H9 (cell line): ENCODE measurements around the gene SLC14A1. TPM values are rescaled to one million over a fixed set of nuclear protein-coding genes. Genes with fewer than 3 reads are reported as not detected.

ENCODE experiments used
- DNase-seq: peaks from one replicate; pipeline ENCODE4 v3.0.0-alpha.2; 2017
- H2AFZ ChIP-seq: one replicate; pipeline ENCODE4 v1.6.1; 2013; ENCODE audit warnings: mild to moderate bottlenecking, low read length, control low read depth, moderate library complexity
- H2AK5ac ChIP-seq: 2 replicates; pipeline ENCODE4 v1.6.1; 2013; ENCODE audit warnings: low read length, control low read depth, mixed read lengths; ENCODE audit not compliant: insufficient read length
- H2BK120ac ChIP-seq: one replicate; pipeline ENCODE4 v1.6.1; 2013; ENCODE audit warnings: low read depth, mild to moderate bottlenecking, low read length, control low read depth, inconsistent platforms; ENCODE audit not compliant: poor library complexity, severe bottlenecking
- H2BK12ac ChIP-seq: 2 replicates; pipeline ENCODE4 v1.6.1; 2013; ENCODE audit warnings: low read length, control low read depth, mixed read lengths, low read depth; ENCODE audit not compliant: insufficient read length
- H2BK15ac ChIP-seq: 2 replicates; pipeline ENCODE4 v1.6.1; 2013; ENCODE audit warnings: low read depth, low read length, control low read depth
- H2BK20ac ChIP-seq: one replicate; pipeline ENCODE4 v1.6.1; 2013; ENCODE audit warnings: low read depth, mild to moderate bottlenecking, low read length, control low read depth, inconsistent platforms; ENCODE audit not compliant: poor library complexity, severe bottlenecking
- H2BK5ac ChIP-seq: 2 replicates; pipeline ENCODE4 v1.6.1; 2013; ENCODE audit warnings: low read length, control low read depth, mixed read lengths; ENCODE audit not compliant: insufficient read length
- H3K14ac ChIP-seq: 2 replicates; pipeline ENCODE4 v1.6.1; 2013; ENCODE audit warnings: low read length, control low read depth; ENCODE audit not compliant: insufficient read depth
- H3K18ac ChIP-seq: 2 replicates; pipeline ENCODE4 v1.6.1; 2013; ENCODE audit warnings: low read depth, mild to moderate bottlenecking, mixed read lengths, low read length, control low read depth; ENCODE audit not compliant: insufficient read length
- H3K23ac ChIP-seq: 2 replicates; pipeline ENCODE4 v1.6.1; 2013; ENCODE audit warnings: low read length, control low read depth, mixed read lengths, low read depth; ENCODE audit not compliant: insufficient read length
- H3K23me2 ChIP-seq: 2 replicates; pipeline ENCODE4 v1.6.1; 2013; ENCODE audit warnings: low read depth, mild to moderate bottlenecking, mixed read lengths, low read length, control low read depth; ENCODE audit not compliant: insufficient read length, poor library complexity, severe bottlenecking
- H3K27ac ChIP-seq: 2 replicates; pipeline ENCODE4 v1.5.1; 2013; ENCODE audit warnings: low read length, control low read depth, mixed read lengths, low read depth; ENCODE audit not compliant: insufficient read length
- H3K27me3 ChIP-seq: 2 replicates; pipeline ENCODE4 v1.6.1; 2013; ENCODE audit warnings: low read length, control low read depth, inconsistent platforms; ENCODE audit not compliant: insufficient read depth
- H3K4ac ChIP-seq: 2 replicates; pipeline ENCODE4 v1.6.1; 2013; ENCODE audit warnings: low read depth, mild to moderate bottlenecking, control low read depth, inconsistent platforms, low read length, moderate library complexity
- H3K4me1 ChIP-seq: 2 replicates; pipeline ENCODE4 v1.6.1; 2013; ENCODE audit warnings: low read length, control low read depth, inconsistent platforms; ENCODE audit not compliant: insufficient read depth
- H3K4me2 ChIP-seq: 2 replicates; pipeline ENCODE4 v1.6.1; 2013; ENCODE audit warnings: low read length, control low read depth, mixed read lengths; ENCODE audit not compliant: insufficient read length, insufficient read depth
- H3K56ac ChIP-seq: 2 replicates; pipeline ENCODE4 v1.6.1; 2013; ENCODE audit warnings: low read depth, mild to moderate bottlenecking, mixed read lengths, low read length, control low read depth; ENCODE audit not compliant: insufficient read length
- H3K79me1 ChIP-seq: 2 replicates; pipeline ENCODE4 v1.6.1; 2013; ENCODE audit warnings: low read depth, mild to moderate bottlenecking, moderate library complexity, low read length, control low read depth, inconsistent platforms; ENCODE audit not compliant: insufficient read depth, poor library complexity, severe bottlenecking
- H3K79me2 ChIP-seq: 2 replicates; pipeline ENCODE4 v1.6.1; 2013; ENCODE audit warnings: low read length, control low read depth, inconsistent platforms; ENCODE audit not compliant: insufficient read depth
- H3K9ac ChIP-seq: 2 replicates; pipeline ENCODE4 v1.6.1; 2013; ENCODE audit warnings: low read length, control low read depth, mixed read lengths; ENCODE audit not compliant: insufficient read length; ENCODE audit errors: extremely low read depth
- H3K9me3 ChIP-seq: one replicate; pipeline ENCODE4 v1.6.1; 2013; ENCODE audit warnings: low read depth, low read length, inconsistent platforms; ENCODE audit not compliant: control insufficient read depth
- H3T11ph ChIP-seq: one replicate; pipeline ENCODE4 v1.6.1; 2013; ENCODE audit warnings: mild to moderate bottlenecking, low read length, control low read depth, inconsistent platforms
- H4K20me1 ChIP-seq: one replicate; pipeline ENCODE4 v1.6.1; 2013; ENCODE audit not compliant: control insufficient read depth, insufficient read length, insufficient read depth
- H4K5ac ChIP-seq: 2 replicates; pipeline ENCODE4 v1.6.1; 2013; ENCODE audit warnings: low read depth, mild to moderate bottlenecking, mixed read lengths, low read length, control low read depth; ENCODE audit not compliant: insufficient read length
- H4K8ac ChIP-seq: replicated peaks from 2 replicates; pipeline ENCODE4 v1.6.1; 2013; ENCODE audit warnings: low read length, control low read depth, mixed read lengths, low read depth; ENCODE audit not compliant: insufficient read length
- H4K91ac ChIP-seq: 2 replicates; pipeline ENCODE4 v1.6.1; 2013; ENCODE audit warnings: low read depth, mild to moderate bottlenecking, moderate library complexity, mixed read lengths, low read length, control low read depth; ENCODE audit not compliant: insufficient read length
- H3K27ac Mint-ChIP-seq, 3 experiments: 2 replicates in 2 of 3; 3 replicates in 1 of 3; pipeline ENCODE4 v1.8.0; 2020 to 2021; ENCODE audit warnings: mixed read lengths in 3 of 3, mild to moderate bottlenecking in 1 of 3, moderate library complexity in 1 of 3
- H3K27me3 Mint-ChIP-seq: 2 replicates; pipeline ENCODE4 v1.8.0; 2021; ENCODE audit warnings: low read depth, mild to moderate bottlenecking, moderate library complexity, mixed read lengths
- H3K36me3 Mint-ChIP-seq, 3 experiments: 2 replicates in 2 of 3; 3 replicates in 1 of 3; pipeline ENCODE4 v1.8.0; 2020 to 2021; ENCODE audit warnings: low read depth in 3 of 3, mixed read lengths in 3 of 3; ENCODE audit not compliant: insufficient read depth in 1 of 3
- H3K4me1 Mint-ChIP-seq, 2 experiments: 2 replicates each; pipeline ENCODE4 v1.8.0; 2020; ENCODE audit warnings: mixed read lengths in 2 of 2
- H3K4me3 Mint-ChIP-seq, 2 experiments: 2 replicates in 1 of 2; 3 replicates in 1 of 2; pipeline ENCODE4 v1.8.0; 2020 to 2021; ENCODE audit warnings: mild to moderate bottlenecking in 2 of 2, mixed read lengths in 2 of 2, moderate library complexity in 1 of 2
- H3K9me3 Mint-ChIP-seq, 2 experiments: 2 replicates in 1 of 2; 3 replicates in 1 of 2; pipeline ENCODE4 v1.8.0; 2020; ENCODE audit warnings: mild to moderate bottlenecking in 2 of 2, mixed read lengths in 2 of 2, moderate library complexity in 1 of 2
- WGBS: extraction: QIAGEN DNeasy Blood & Tissue Kit; methylation state at CpG from one replicate; pipeline ENCODE4 v1.1.7; 2013; ENCODE audit warnings: missing lambda C conversion rate, low lambda C conversion rate, mixed read lengths; ENCODE audit not compliant: insufficient read length; ENCODE audit errors: extremely low coverage; 5-methylcytosine and 5-hydroxymethylcytosine counted together
- total RNA-seq: library from RNA; stranded (reverse); gene quantifications from 2 replicates; pipeline ENCODE4 v1.2.1, GENCODE V29; 2021
- TF ChIP-seq, protein P1 (sequence below): fragments of 200-600 bp; sonication (generic); conservative IDR thresholded peaks from 3 replicates; pipeline ENCODE4 v1.8.0; 2021; ENCODE audit warnings: antibody characterized with exemption, mild to moderate bottlenecking

The SLC14A1 gene
- total RNA-seq, 1 experiment from 2014 or later: not detected

DNA sequence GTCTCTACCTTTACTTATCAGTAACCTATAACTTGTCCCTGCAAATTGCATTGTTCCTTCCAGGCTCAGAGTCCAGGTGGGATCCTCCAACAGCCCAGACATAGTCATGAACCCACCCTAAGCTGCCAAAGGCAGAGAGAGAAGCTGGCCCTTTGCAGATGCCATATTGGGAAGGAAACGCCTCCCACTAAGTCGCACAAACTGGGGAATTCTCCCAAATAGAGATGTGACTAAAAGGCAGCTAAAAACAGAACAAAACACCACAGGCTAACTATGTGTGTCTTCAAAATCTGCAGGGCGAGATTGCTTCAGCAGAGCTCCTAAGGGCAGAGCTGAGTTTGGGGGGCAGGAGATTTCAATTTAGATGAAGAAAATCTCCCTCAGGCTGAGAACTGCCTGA is 63.0 kb downstream of the SLC14A1 start:
- H3K9me3 Mint-ChIP-seq: peaks cover 0 to 3% of the 10 kb centered on the region in 2 experiments; a peak in 2 of 5 replicates
- peaks cover 6% of the 10 kb centered on the region; the same call in 1 of the 2 replicates for H3K4me1 ChIP-seq
- TF ChIP-seq, protein P1, sequence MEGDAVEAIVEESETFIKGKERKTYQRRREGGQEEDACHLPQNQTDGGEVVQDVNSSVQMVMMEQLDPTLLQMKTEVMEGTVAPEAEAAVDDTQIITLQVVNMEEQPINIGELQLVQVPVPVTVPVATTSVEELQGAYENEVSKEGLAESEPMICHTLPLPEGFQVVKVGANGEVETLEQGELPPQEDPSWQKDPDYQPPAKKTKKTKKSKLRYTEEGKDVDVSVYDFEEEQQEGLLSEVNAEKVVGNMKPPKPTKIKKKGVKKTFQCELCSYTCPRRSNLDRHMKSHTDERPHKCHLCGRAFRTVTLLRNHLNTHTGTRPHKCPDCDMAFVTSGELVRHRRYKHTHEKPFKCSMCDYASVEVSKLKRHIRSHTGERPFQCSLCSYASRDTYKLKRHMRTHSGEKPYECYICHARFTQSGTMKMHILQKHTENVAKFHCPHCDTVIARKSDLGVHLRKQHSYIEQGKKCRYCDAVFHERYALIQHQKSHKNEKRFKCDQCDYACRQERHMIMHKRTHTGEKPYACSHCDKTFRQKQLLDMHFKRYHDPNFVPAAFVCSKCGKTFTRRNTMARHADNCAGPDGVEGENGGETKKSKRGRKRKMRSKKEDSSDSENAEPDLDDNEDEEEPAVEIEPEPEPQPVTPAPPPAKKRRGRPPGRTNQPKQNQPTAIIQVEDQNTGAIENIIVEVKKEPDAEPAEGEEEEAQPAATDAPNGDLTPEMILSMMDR: no peak
- H2AFZ ChIP-seq: no peak overlapping the region
- no peak overlapping the region for H2BK5ac ChIP-seq
- no peaks in the 10 kb centered on the region for H3K23me2 ChIP-seq
- no peak overlapping the region for H3K56ac ChIP-seq
- no peaks in the 10 kb centered on the region for H3K9me3 ChIP-seq
- H4K8ac ChIP-seq: no peak overlapping the region
- H2BK120ac ChIP-seq: no peak overlapping the region
- H3K23ac ChIP-seq: no peak overlapping the region
- peaks cover 13 to 19% of the 10 kb centered on the region in 2 experiments for H3K4me1 Mint-ChIP-seq
- no peak overlapping the region for H3K18ac ChIP-seq
- H3K9ac ChIP-seq: no peak overlapping the region
- no peak overlapping the region for H3T11ph ChIP-seq
- no peak overlapping the region for H3K14ac ChIP-seq
- no peaks in the 10 kb centered on the region for H3K27me3 ChIP-seq
- H3K27ac Mint-ChIP-seq: no peak overlapping the region
- H3K4me3 Mint-ChIP-seq: no peak overlapping the region
- H3K4ac ChIP-seq: no peak overlapping the region
- no peak overlapping the region for H2BK12ac ChIP-seq
- H3K27me3 Mint-ChIP-seq: no peaks in the 10 kb centered on the region; the same call in none of the 2 replicates
- H3K27ac ChIP-seq: no peak overlapping the region
- H2BK15ac ChIP-seq: no peak overlapping the region
- no peaks in the 10 kb centered on the region; a peak in 1 of 7 replicates for H3K36me3 Mint-ChIP-seq
- WGBS: no CpG with 5 or more reads among the region's 3 CpGs
- H3K79me2 ChIP-seq: no peaks in the 10 kb centered on the region
- H4K91ac ChIP-seq: no peak overlapping the region
- H4K5ac ChIP-seq: no peak overlapping the region
- no peak overlapping the region for H3K4me2 ChIP-seq
- H2AK5ac ChIP-seq: no peak overlapping the region
- no peak overlapping the region for H2BK20ac ChIP-seq
- no peaks in the 10 kb centered on the region for H3K79me1 ChIP-seq
- no peaks in the 10 kb centered on the region for H4K20me1 ChIP-seq
- DNase-seq: no peak
